Uterus (tissue), 2 donors: ENCODE measurements around the gene PRM2.

Experiments used
- POLR2A ChIP-seq, 2 donors: fragments of 450-650 bp; IDR thresholded peaks; one replicate each; pipeline ENCODE4 v1.6.1; 2016; ENCODE audit warnings: antibody characterized with exemption in 2 of 2, mild to moderate bottlenecking in 1 of 2, moderate library complexity in 1 of 2
- TF ChIP-seq, protein P1 (sequence below), 4 experiments: fragments of 200-600 bp in 2 of 4; fragments of 450-650 bp in 2 of 4; sonication (generic) in 2 of 4; IDR thresholded peaks; one replicate each; pipeline ENCODE4 v1.5.1; 2016 to 2019; ENCODE audit warnings: antibody characterized with exemption in 4 of 4, mild to moderate bottlenecking in 2 of 4, moderate library complexity in 1 of 4

DNA sequence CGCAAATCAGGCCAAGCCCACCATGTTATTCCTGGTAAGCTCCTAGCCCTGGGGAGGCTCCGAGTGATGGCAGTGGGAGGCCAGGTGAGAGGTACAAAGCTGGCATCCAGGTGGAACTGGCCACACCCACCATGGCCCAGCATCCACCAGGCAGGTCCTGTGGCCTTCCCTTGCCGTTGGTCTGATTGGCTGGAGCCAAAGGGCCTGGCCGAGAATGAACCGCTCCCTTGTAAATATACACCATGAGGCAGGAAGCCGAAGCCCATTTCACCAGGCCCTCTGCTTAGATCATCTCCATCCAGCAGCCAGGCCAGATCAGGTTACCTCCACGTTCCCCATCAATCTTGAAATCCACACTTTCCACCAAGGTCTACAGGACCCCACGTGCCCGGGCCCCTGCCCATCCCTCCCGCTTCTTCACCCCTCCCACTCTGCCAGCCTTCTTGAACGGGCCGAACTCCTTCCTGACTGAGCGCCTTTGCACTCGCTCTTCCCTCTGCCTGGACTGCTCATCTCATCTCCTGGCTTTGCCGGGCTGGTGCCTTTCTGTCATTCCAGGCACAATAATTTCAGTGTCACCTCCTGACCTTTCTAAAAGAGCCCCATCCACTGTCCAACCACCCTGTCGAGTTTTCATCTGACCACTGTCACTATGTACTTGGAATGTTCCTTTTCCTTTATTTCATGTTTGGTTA lies 26.0 kb downstream of the PRM2 start:
- TF ChIP-seq, protein P1, sequence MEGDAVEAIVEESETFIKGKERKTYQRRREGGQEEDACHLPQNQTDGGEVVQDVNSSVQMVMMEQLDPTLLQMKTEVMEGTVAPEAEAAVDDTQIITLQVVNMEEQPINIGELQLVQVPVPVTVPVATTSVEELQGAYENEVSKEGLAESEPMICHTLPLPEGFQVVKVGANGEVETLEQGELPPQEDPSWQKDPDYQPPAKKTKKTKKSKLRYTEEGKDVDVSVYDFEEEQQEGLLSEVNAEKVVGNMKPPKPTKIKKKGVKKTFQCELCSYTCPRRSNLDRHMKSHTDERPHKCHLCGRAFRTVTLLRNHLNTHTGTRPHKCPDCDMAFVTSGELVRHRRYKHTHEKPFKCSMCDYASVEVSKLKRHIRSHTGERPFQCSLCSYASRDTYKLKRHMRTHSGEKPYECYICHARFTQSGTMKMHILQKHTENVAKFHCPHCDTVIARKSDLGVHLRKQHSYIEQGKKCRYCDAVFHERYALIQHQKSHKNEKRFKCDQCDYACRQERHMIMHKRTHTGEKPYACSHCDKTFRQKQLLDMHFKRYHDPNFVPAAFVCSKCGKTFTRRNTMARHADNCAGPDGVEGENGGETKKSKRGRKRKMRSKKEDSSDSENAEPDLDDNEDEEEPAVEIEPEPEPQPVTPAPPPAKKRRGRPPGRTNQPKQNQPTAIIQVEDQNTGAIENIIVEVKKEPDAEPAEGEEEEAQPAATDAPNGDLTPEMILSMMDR (IDR thresholded peaks at IDR 0.05) = no peak
- no peak for TF ChIP-seq POLR2A (IDR thresholded peaks at IDR 0.05)
